ENCODE measurements around the gene LIMS2.

- TF ChIP-seq POLR2AphosphoS5 (IDR thresholded peaks at IDR 0.05) (no peak), CTCF (IDR thresholded peaks at IDR 0.05) (no peak), POLR2A (IDR thresholded peaks at IDR 0.05) (no peak)
These were observed 29.7 kb downstream of the LIMS2 start, which contains the start of gene GPR17 for GRCh38 chr2:127645395-127646291.

Data from upper lobe of left lung (tissue), 4 donors.